Esophagus muscularis mucosa (tissue), 3 donors: ENCODE results near the gene CAMK1D.

Source experiments
- CTCF ChIP-seq, 3 experiments: fragments of 200-600 bp in 2 of 3; fragments of 450-650 bp in 1 of 3; sonication (generic) in 2 of 3; IDR thresholded peaks; one replicate each; pipeline ENCODE4 v1.5.1; 2017 to 2019; ENCODE audit warnings: antibody characterized with exemption in 3 of 3, mild to moderate bottlenecking in 2 of 3, moderate library complexity in 1 of 3
- POLR2A ChIP-seq: fragments of 450-650 bp; IDR thresholded peaks from one replicate; pipeline ENCODE4 v1.6.1; 2017; ENCODE audit warnings: antibody characterized with exemption, moderate library complexity, mild to moderate bottlenecking, low read depth

DNA sequence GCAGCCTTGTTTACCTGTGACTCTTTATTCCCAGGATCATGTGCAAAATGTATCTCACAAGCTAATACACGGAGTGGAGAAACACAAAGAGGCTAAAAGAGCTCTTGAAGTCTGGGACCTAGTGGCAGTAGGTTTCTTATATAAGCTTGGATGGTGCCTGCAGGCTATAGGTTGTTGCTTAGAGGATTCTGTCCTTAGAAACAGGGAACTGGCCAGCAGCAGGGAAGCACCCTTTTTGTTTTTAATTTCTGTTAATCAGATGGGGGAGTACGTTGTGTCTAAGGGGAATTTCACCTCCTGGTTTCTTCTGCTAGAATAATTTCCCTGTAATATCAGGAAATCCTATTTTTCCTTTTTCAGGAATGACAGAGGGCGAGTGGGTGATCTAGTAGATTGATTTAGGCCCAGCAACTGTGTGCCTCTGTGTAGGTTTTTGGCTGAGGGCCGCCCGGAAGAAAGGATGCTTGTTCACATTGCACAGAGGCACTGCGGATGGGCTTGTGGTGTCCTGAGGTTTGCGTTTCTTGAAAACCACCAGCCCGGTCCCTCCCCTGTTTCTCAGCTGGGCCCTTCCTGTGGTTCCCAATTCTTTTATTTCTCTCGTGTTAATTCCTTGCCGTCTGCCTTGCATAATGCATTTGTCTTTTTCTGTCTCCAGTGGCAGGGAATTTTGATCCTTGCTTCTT lies 158.0 kb downstream of the CAMK1D start:
- no peak for TF ChIP-seq CTCF (IDR thresholded peaks at IDR 0.05)
- no peak for TF ChIP-seq POLR2A
